ENCODE data around the gene COG1. TPM values are rescaled to one million over a fixed set of nuclear protein-coding genes. Genes with fewer than 3 reads are reported as not detected.
A peak's percentile ranks its signal among the peaks of the same experiment; 100 is the strongest.

Gene COG1
- total RNA-seq, 4 donors from 2014 or later = 17.0 to 40.5 (median 23.7) TPM

DNA sequence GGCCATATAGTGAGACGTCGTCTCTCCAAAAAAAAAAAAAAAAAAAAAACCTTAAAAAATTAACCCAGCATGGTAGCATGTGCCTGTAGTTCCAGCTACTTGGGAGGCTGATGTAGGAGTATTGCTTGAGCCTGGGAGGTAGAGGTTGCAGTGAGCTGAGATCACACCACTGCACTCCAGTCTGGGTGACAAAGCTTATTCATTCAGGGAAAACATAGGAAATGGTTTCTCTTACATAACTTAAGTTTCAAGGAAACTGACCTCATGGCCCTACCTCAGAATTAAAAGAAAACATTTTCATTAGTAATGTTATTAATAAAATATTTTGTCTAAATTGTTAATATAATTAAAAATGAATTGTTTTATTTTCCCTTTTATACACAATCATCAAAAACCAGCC lies 31.4 kb downstream of the COG1 start:
- no peak for ATAC-seq (ENCODE audit: low FRiP score)
- TF ChIP-seq CTCF (IDR thresholded peaks at IDR 0.05) = no peak
- DNase-seq (ENCODE audit: low spot score) = no peak

DNA sequence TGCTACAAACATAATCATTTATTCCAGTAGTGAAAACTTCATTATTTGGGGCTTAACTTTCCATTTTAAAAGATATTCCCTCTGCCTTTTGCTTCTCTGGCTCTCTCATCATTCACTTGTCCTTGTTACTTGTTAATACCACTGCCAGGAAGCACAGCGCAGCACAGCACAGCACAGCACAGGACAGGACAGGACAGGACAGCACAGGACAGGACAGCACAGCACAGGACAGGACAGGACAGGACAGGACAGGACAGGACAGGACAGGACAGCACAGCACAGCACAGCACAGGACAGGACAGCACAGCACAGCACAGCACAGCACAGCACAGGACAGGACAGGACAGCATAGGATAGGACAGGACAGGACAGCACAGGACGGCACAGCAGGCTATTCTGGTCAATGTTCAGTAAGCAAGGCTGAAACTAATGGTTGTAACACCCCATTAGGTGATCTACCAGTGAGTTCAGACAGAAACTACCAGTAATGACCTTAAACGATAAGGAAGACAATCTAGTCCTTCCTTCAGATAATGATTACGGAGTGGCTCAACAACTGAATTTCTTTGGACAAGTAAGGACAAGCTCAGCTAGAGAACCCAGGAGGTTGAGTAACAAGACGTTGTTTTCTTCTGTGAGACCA lies 31.9 kb downstream of the COG1 start:
- TF ChIP-seq CTCF (IDR thresholded peaks at IDR 0.05) = no peak
- ATAC-seq (ENCODE audit: low FRiP score) (no peak), DNase-seq (ENCODE audit: low spot score) (no peak)

- no peak for TF ChIP-seq CTCF (IDR thresholded peaks at IDR 0.05)
- ATAC-seq (ENCODE audit: low FRiP score) (no peak), DNase-seq (ENCODE audit: low spot score) (no peak)
These were observed 33.8 kb downstream of the COG1 start for GRCh38 chr17:73226556-73227172.

GRCh38 chr17:73227379-73227778 lies 34.5 kb downstream of the COG1 start:
- no peak for ATAC-seq (ENCODE audit: low FRiP score)
- DNase-seq (ENCODE audit: low spot score) = no peak
- TF ChIP-seq CTCF (IDR thresholded peaks at IDR 0.05) = no peak

DNA sequence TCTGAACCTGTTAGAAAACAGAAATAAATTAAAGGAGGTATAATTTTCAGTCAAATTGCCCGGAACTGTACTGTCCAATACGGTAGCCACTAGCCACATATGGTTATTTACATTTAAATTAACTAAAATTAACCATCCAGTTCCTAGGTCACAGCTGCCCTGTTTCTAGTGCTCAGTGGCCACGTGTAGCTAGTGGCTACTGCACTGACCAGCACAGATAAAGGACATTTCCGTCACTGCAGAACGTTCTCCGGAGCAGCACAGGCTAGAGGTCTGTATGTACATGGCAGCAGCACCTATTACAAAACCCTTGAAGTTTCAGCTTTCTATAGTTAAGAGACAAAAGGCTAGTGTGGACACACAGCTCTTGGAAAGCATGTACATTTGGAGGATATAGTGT lies 35.1 kb downstream of the COG1 start:
- TF ChIP-seq CTCF (IDR thresholded peaks at IDR 0.05) = no peak
- DNase-seq (ENCODE audit: low spot score) (no peak), ATAC-seq (ENCODE audit: low FRiP score) (no peak)

DNA sequence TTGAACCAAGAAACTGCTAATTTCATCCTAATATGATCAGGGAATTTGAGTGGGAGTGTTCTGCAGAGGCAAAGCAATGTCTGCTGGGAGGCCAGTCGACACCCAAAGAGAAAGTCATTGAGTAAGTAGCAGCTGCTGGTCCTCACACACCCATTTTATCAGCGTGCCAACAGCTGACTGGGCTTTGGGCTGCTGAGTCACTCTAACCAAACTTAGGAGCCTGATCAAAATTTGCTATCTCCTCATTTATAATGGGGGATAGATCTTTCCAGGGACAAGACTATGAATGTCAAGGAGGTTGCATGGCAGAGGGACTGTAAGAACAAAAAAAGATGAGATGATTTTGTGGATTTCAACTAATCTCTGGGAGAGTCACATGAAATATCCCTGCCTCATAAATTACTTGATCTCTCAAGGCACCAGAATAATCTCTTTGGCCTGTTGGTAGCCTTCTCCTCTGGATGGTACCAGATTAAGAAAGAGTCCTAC lies 35.9 kb downstream of the COG1 start:
- ATAC-seq (ENCODE audit: low FRiP score) (peak; percentile 57), DNase-seq (ENCODE audit: low spot score) (peak; percentile 36)
- no peak for TF ChIP-seq CTCF (IDR thresholded peaks at IDR 0.05)

- no peak for ATAC-seq (ENCODE audit: low FRiP score)
- TF ChIP-seq CTCF (IDR thresholded peaks at IDR 0.05) = no peak
- DNase-seq (ENCODE audit: low spot score) = no peak
These were observed 37.2 kb downstream of the COG1 start for GRCh38 chr17:73230088-73230487.

Measured in omental fat pad (tissue), 4 donors.